H1 (cell line): ENCODE data around the gene RMDN2. TPM values are rescaled to one million over a fixed set of nuclear protein-coding genes. Genes with fewer than 3 reads are reported as not detected.
A peak's percentile ranks its signal among the peaks of the same experiment; 100 is the strongest.

Experiments
- CTCF ChIA-PET: fragments of 300-600 bp; sonication (Branson Sonifier 250); formaldehyde crosslinking; loops from one replicate; lab custom pipeline; 2021; ENCODE audit not compliant: partially characterized antibody; lab: Charles Lee
- POLR2A ChIA-PET: fragments of 300-600 bp; sonication (Branson Sonifier 250); formaldehyde crosslinking; loops from one replicate; lab custom pipeline; 2021; ENCODE audit warnings: inconsistent platforms; ENCODE audit not compliant: partially characterized antibody; lab: Charles Lee
- DNase-seq, 2 experiments: peaks; one replicate each; pipeline versions ENCODE4 v3.0.0 to v3.0.0-alpha.2; 2010 to 2022; ENCODE audit warnings: low spot score in 2 of 2, low read depth in 1 of 2, mixed read lengths in 1 of 2
- FAIRE-seq: peaks from 2 replicates; lab custom pipeline; 2011; peaks lifted over from hg19 to GRCh38; lab: Jason Lieb, UNC
- H2AFZ ChIP-seq: 2 replicates; pipeline ENCODE4 v1.8.1; 2012; ENCODE audit warnings: low read length, inconsistent platforms
- H2AK5ac ChIP-seq: 2 replicates; pipeline ENCODE4 v1.6.1; 2013; ENCODE audit warnings: low read depth, low read length
- H2BK120ac ChIP-seq: replicated peaks from 2 replicates; pipeline ENCODE3; 2013; ENCODE audit warnings: low read depth, low read length, inconsistent platforms
- H2BK12ac ChIP-seq: 2 replicates; pipeline ENCODE4 v1.6.1; 2013; ENCODE audit warnings: low read depth, low read length
- H2BK15ac ChIP-seq: 2 replicates; pipeline ENCODE4 v1.6.1; 2013; ENCODE audit warnings: low read length
- H2BK20ac ChIP-seq: 2 replicates; pipeline ENCODE4 v1.6.1; 2013; ENCODE audit warnings: low read length
- H2BK5ac ChIP-seq: 2 replicates; pipeline ENCODE4 v1.6.1; 2013; ENCODE audit warnings: low read depth, low read length
- H3K14ac ChIP-seq: 2 replicates; pipeline ENCODE4 v1.6.1; 2013; ENCODE audit warnings: inconsistent platforms; ENCODE audit not compliant: insufficient read length
- H3K18ac ChIP-seq: 2 replicates; pipeline ENCODE4 v1.6.1; 2013; ENCODE audit warnings: low read length; ENCODE audit errors: extremely low read depth
- H3K23ac ChIP-seq: 2 replicates; pipeline ENCODE4 v1.6.1; 2013; ENCODE audit warnings: inconsistent platforms; ENCODE audit not compliant: insufficient read length
- H3K23me2 ChIP-seq: 2 replicates; pipeline ENCODE4 v1.6.1; 2013; ENCODE audit warnings: low read depth, low read length
- H3K27ac ChIP-seq: 2 replicates; pipeline ENCODE4 v1.6.1; 2011; ENCODE audit warnings: low read depth, low read length, inconsistent platforms
- H3K27me3 ChIP-seq, 4 experiments: replicated peaks in 1 of 4; 1 replicate in 1 of 4; 2 replicates in 3 of 4; pipeline versions ENCODE4 v1.6.1 to v1.8.1; 2011 to 2013; ENCODE audit warnings: low read length in 3 of 4, mild to moderate bottlenecking in 3 of 4, inconsistent platforms in 2 of 4, mixed read lengths in 2 of 4, moderate library complexity in 1 of 4; ENCODE audit not compliant: control insufficient read depth in 3 of 4, insufficient read depth in 3 of 4; ENCODE audit errors: extremely low read depth in 1 of 4
- H3K36me3 ChIP-seq, 4 experiments: 2 replicates each; pipeline versions ENCODE4 v1.6.1 to v1.8.1; 2011 to 2013; ENCODE audit warnings: mild to moderate bottlenecking in 4 of 4, low read length in 3 of 4, moderate library complexity in 2 of 4, control low read depth in 1 of 4, inconsistent platforms in 1 of 4; ENCODE audit not compliant: insufficient read depth in 4 of 4, control insufficient read depth in 2 of 4
- H3K4ac ChIP-seq: replicated peaks from 2 replicates; pipeline ENCODE3; 2013; ENCODE audit warnings: low read length, low read depth, mixed read lengths, inconsistent platforms; ENCODE audit not compliant: insufficient read length
- H3K4me1 ChIP-seq, 4 experiments: replicated peaks in 1 of 4; 1 replicate in 1 of 4; 2 replicates in 3 of 4; pipeline versions ENCODE4 v1.6.1 to v1.8.1; 2011 to 2013; ENCODE audit warnings: low read length in 3 of 4, inconsistent platforms in 2 of 4, mixed read lengths in 1 of 4; ENCODE audit not compliant: insufficient read depth in 4 of 4, control insufficient read depth in 3 of 4
- H3K4me2 ChIP-seq, 2 experiments: 2 replicates each; pipeline versions ENCODE4 v1.6.1 to v1.8.1; 2011 to 2013; ENCODE audit warnings: low read depth in 2 of 2, low read length in 2 of 2, control low read depth in 1 of 2, inconsistent platforms in 1 of 2, mild to moderate bottlenecking in 1 of 2; ENCODE audit not compliant: insufficient read depth in 1 of 2
- H3K4me3 ChIP-seq, 4 experiments: fragments of 200-600, 300-600 bp in 1 of 4; sonication (generic), shearing (Covaris generic), sonication (Bioruptor Twin) in 1 of 4; 2 replicates each; pipeline versions ENCODE4 v1.5.1 to v1.8.1; 2011 to 2016; ENCODE audit warnings: low read length in 4 of 4, low read depth in 3 of 4, control low read depth in 2 of 4, inconsistent platforms in 2 of 4, mild to moderate bottlenecking in 2 of 4, mixed read lengths in 1 of 4, moderate library complexity in 1 of 4; ENCODE audit not compliant: insufficient read depth in 2 of 4; ENCODE audit errors: extremely low read depth in 1 of 4
- H3K56ac ChIP-seq: replicated peaks from 2 replicates; pipeline ENCODE3; 2013; ENCODE audit warnings: low read depth, mild to moderate bottlenecking, mixed read lengths, low read length, inconsistent platforms; ENCODE audit not compliant: insufficient read length
- H3K79me1 ChIP-seq: 2 replicates; pipeline ENCODE4 v1.6.1; 2013; ENCODE audit warnings: low read depth, low read length, control low read depth
- H3K79me2 ChIP-seq, 2 experiments: 2 replicates each; pipeline versions ENCODE4 v1.6.1 to v1.8.1; 2012 to 2013; ENCODE audit warnings: low read length in 2 of 2, mild to moderate bottlenecking in 2 of 2, inconsistent platforms in 1 of 2; ENCODE audit not compliant: insufficient read depth in 2 of 2, control insufficient read depth in 1 of 2
- H3K9ac ChIP-seq, 4 experiments: replicated peaks in 1 of 4; 1 replicate in 1 of 4; 2 replicates in 3 of 4; pipeline versions ENCODE4 v1.6.1 to v1.8.1; 2011 to 2013; ENCODE audit warnings: low read depth in 3 of 4, low read length in 3 of 4, control low read depth in 2 of 4, mild to moderate bottlenecking in 2 of 4, moderate library complexity in 2 of 4, inconsistent platforms in 1 of 4; ENCODE audit errors: extremely low read depth in 1 of 4
- H3K9me3 ChIP-seq, 2 experiments: 2 replicates each; pipeline versions ENCODE4 v1.6.1 to v1.8.1; 2012 to 2013; ENCODE audit warnings: mild to moderate bottlenecking in 2 of 2, moderate library complexity in 2 of 2, control low read depth in 1 of 2, inconsistent platforms in 1 of 2, low read depth in 1 of 2, low read length in 1 of 2, mixed read lengths in 1 of 2; ENCODE audit not compliant: insufficient read depth in 2 of 2
- H4K20me1 ChIP-seq, 2 experiments: replicated peaks in 1 of 2; 2 replicates each; pipeline versions ENCODE3 to v1.8.1; 2011 to 2013; ENCODE audit warnings: inconsistent platforms in 2 of 2, low read length in 2 of 2, mild to moderate bottlenecking in 1 of 2; ENCODE audit not compliant: insufficient read depth in 2 of 2, control insufficient read depth in 1 of 2
- H4K5ac ChIP-seq: 2 replicates; pipeline ENCODE4 v1.6.1; 2013; ENCODE audit warnings: low read length, low read depth, mixed read lengths, inconsistent platforms; ENCODE audit not compliant: insufficient read length
- H4K8ac ChIP-seq: 2 replicates; pipeline ENCODE4 v1.8.0; 2013; ENCODE audit warnings: mild to moderate bottlenecking, moderate library complexity, low read length, inconsistent platforms; ENCODE audit not compliant: insufficient read depth; ENCODE audit errors: extremely low read depth
- H4K91ac ChIP-seq: replicated peaks from 2 replicates; pipeline ENCODE3; 2013; ENCODE audit warnings: low read length, mixed read lengths, inconsistent platforms; ENCODE audit not compliant: insufficient read length
- CBX5 ChIP-seq: fragments of 300-800, 300-1000 bp; sonication (generic); IDR thresholded peaks from 2 replicates; pipeline ENCODE4 v1.7.1; 2016; ENCODE audit warnings: antibody characterized with exemption, low read length, low read depth
- HDAC6 ChIP-seq: IDR thresholded peaks from one replicate; pipeline ENCODE4 v1.7.1; 2012; ENCODE audit warnings: low read depth, mild to moderate bottlenecking, inconsistent platforms, low read length, moderate library complexity
- NRF1 ChIP-seq: IDR thresholded peaks from 2 replicates; pipeline ENCODE4 v1.6.1; 2011; ENCODE audit warnings: mild to moderate bottlenecking, low read depth, low read length, improper control_type of control experiment
- YY1 ChIP-seq: IDR thresholded peaks from 2 replicates; pipeline ENCODE4 v1.6.1; 2011; ENCODE audit warnings: low read depth, mild to moderate bottlenecking, low read length
- WGBS, 2 experiments: shearing (Covaris generic) in 1 of 2; methylation state at CpG; one replicate each; pipeline versions ENCODE4 v1.1.6 to v1.1.7; 2013 to 2015; ENCODE audit warnings: low lambda C conversion rate in 2 of 2, mixed read lengths in 2 of 2, inconsistent platforms in 1 of 2, low coverage in 1 of 2, missing lambda C conversion rate in 1 of 2; ENCODE audit not compliant: insufficient replicate concordance in 2 of 2, insufficient coverage in 1 of 2, insufficient read length in 1 of 2; ENCODE audit errors: extremely low coverage in 1 of 2, missing lambda C conversion rate in 1 of 2; 5-methylcytosine and 5-hydroxymethylcytosine counted together
- long read RNA-seq, 2 experiments: library from RNA in 1 of 2; library from capped mRNA in 1 of 2; stranded (forward); transcript quantifications; one replicate each; pipeline ENCODE4 v2.0.0, GENCODE V29; 2021; ENCODE audit warnings: inconsistent platforms in 1 of 2
- polyA minus RNA-seq, 3 experiments: library from RNA; depleted of rRNA, polyadenylated mRNA; stranded (reverse); fragments of >200 nt; gene quantifications; 1 replicate in 2 of 3; 2 replicates in 1 of 3; pipeline ENCODE4 v1.2.3, GENCODE V29; 2011
- polyA plus RNA-seq, 7 experiments: library from polyadenylated mRNA; depleted of rRNA in 3 of 7; stranded (reverse) in 5 of 7; unstranded in 2 of 7; fragments of >200 nt in 5 of 7; fragments of 200-250 nt in 2 of 7; gene quantifications; 1 replicate in 5 of 7; 2 replicates in 1 of 7; 4 replicates in 1 of 7; pipeline versions ENCODE4 v1.2.1 to v1.2.3, GENCODE V29; 2011 to 2013; ENCODE audit warnings: missing spikeins in 2 of 7, mixed read lengths in 2 of 7
- total RNA-seq: library from RNA; stranded (reverse); fragmentation: NEBNext Ultra II Directional; extraction: Animal tissue kit (Norgen Biotek cat#: 25700); gene quantifications from 2 replicates; pipeline ENCODE4 v1.2.1, GENCODE V29; 2021

The RMDN2 gene, protein sequence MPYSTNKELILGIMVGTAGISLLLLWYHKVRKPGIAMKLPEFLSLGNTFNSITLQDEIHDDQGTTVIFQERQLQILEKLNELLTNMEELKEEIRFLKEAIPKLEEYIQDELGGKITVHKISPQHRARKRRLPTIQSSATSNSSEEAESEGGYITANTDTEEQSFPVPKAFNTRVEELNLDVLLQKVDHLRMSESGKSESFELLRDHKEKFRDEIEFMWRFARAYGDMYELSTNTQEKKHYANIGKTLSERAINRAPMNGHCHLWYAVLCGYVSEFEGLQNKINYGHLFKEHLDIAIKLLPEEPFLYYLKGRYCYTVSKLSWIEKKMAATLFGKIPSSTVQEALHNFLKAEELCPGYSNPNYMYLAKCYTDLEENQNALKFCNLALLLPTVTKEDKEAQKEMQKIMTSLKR
- total RNA-seq (3.0 and 3.5 TPM in 2 replicates), polyA plus RNA-seq (2011; rRNA removed) (0.35 and 0.53 TPM in 2 replicates), polyA minus RNA-seq (2011; rRNA and poly(A)+ RNA removed) (1.2 and 2.4 TPM in 2 replicates)
- 1.7 TPM for polyA plus RNA-seq (2011; cell fraction: cytosol; rRNA removed)
- polyA plus RNA-seq (2011; cell fraction: nucleus; rRNA removed), result 0.64 TPM
- polyA plus RNA-seq (2012, experiment 1 of 2), result 0.71 to 2.2 TPM (median 1.1 TPM) in 4 replicates
- polyA plus RNA-seq (2012, experiment 2 of 2), result 0.18 TPM
- 2.9 TPM for polyA plus RNA-seq (2013, experiment 1 of 2)
- polyA plus RNA-seq (2013, experiment 2 of 2), result 3.8 TPM
- polyA minus RNA-seq (2011; cell fraction: cytosol; rRNA and poly(A)+ RNA removed), result not detected
- 6.6 TPM for polyA minus RNA-seq (2011; cell fraction: nucleus; rRNA and poly(A)+ RNA removed)
- long read RNA-seq, experiment 1, partial matches to known transcripts, result 1 of 2 reads
- long read RNA-seq, experiment 1, other reads (novel, unspliced or antisense), result 1 of 2 reads
- long read RNA-seq, experiment 2, partial matches to known transcripts, result 1 of 1 reads
- long read RNA-seq, experiment 2, other reads (novel, unspliced or antisense), result 0 of 1 reads

- POLR2A ChIA-PET, result interaction anchor here (0.5 to 1.5 kb wide), 7 partner anchors 23 to 601 kb away, joined by 3 to 5 read pairs (median 4); partner anchors contain the start of gene PRKD3
- CTCF ChIA-PET, result interaction anchor here (0.8 to 1.3 kb wide), 4 partner anchors 57 to 529 kb away, joined by 3 to 5 read pairs (median 4); no protein-coding TSS in a partner anchor
- FAIRE-seq, result no peak
- TF ChIP-seq YY1 (0 out of 2 replicates have a peak, but pooled peaks have one; percentile 12), NRF1 (peak; percentile 33; the same call in 1 of the 2 replicates), HDAC6 (no peak), CBX5 (no peak)
These were observed at the start of gene RMDN2 for GRCh38 chr2:37925063-37925897. Gene RMDN2 (plus strand): TSS chr2:37925287. CDS start chr2:37929278, 3,991 bp downstream.

More at GRCh38 chr2:37925063-37925897, at the start of gene RMDN2:
- Histone ChIP-seq H4K91ac (peak within 1 kb of the TSS; percentile 76), H2BK12ac (no peak within 1 kb of the TSS), H3K4me2 (peak within 1 kb of the TSS; percentile 71 to 92), H3K27me3 (peaks cover 0 to 3% (median 1%) of the 10 kb centered on the region in 4 experiments; a peak in 1 of 7 replicates), H3K9me3 (no peaks in the 10 kb centered on the region), H3K4me1 (no peaks in the 10 kb centered on the region), H4K8ac (peak within 1 kb of the TSS; percentile 97), H2AFZ (peak within 1 kb of the TSS; percentile 91), H3K14ac (no peak within 1 kb of the TSS), H4K20me1 (no peaks in the 10 kb centered on the region), H3K79me1 (no peaks in the 10 kb centered on the region), H4K5ac (peak within 1 kb of the TSS; percentile 96), H3K27ac (peak within 1 kb of the TSS; percentile 65; the same call in 1 of the 2 replicates), H3K23ac (no peak within 1 kb of the TSS), H3K4me3 (peak within 1 kb of the TSS; percentile 68 to 91 (median 90)), H3K23me2 (peaks cover 5% of the 10 kb centered on the region), H2BK5ac (peak within 1 kb of the TSS; percentile 67), H2AK5ac (no peak within 1 kb of the TSS), H3K36me3 (no peaks in the 10 kb centered on the region), H3K18ac (peak within 1 kb of the TSS; percentile 80), H3K9ac (peak within 1 kb of the TSS; percentile 50 to 81 (median 76)), H2BK20ac (no peak within 1 kb of the TSS), H3K79me2 (no peaks in the 10 kb centered on the region), H2BK120ac (peak within 1 kb of the TSS; percentile 10), H3K4ac (peak within 1 kb of the TSS; percentile 94), H3K56ac (peak within 1 kb of the TSS; percentile 97), H2BK15ac (no peak within 1 kb of the TSS; the same call in 1 of the 2 replicates)
- WGBS, 2 experiments, result 2% methylated on average over 57 of the region's 79 CpGs; no CpG with 5 or more reads in 1 of the 2 experiments
- peak; percentile 90 to 94 for DNase-seq
